Esophagus squamous epithelium (tissue), 5 donors: ENCODE results near the gene C1orf210. TPM values are rescaled to one million over a fixed set of nuclear protein-coding genes. Genes with fewer than 3 reads are reported as not detected.

Experiments used
- DNase-seq: peaks from one replicate; lab custom pipeline; 2025; lab: John Stamatoyannopoulos, UW
- H3K27ac ChIP-seq, 4 donors: fragments of 200-600 bp; sonication (generic); one replicate each; pipeline ENCODE4 v1.5.1; 2016 to 2019; ENCODE audit warnings: mild to moderate bottlenecking in 1 of 4
- H3K27me3 ChIP-seq, 4 donors: fragments of 200-600 bp; sonication (generic); 1 replicate in 3 of 4; 2 replicates in 1 of 4; pipeline versions ENCODE4 v1.5.1 to v1.6.0; 2017 to 2021; ENCODE audit warnings: antibody characterized with exemption in 1 of 4
- H3K36me3 ChIP-seq, 3 donors: fragments of 200-600 bp; sonication (generic); one replicate each; pipeline ENCODE4 v1.5.1; 2016 to 2019
- H3K4me1 ChIP-seq, 3 donors: fragments of 200-600 bp; sonication (generic); one replicate each; pipeline ENCODE4 v1.5.1; 2017 to 2019
- H3K4me3 ChIP-seq, 4 donors: fragments of 200-600 bp; sonication (generic); 1 replicate in 3 of 4; 2 replicates in 1 of 4; pipeline ENCODE4 v1.5.1; 2016 to 2019; ENCODE audit warnings: mild to moderate bottlenecking in 2 of 4, moderate library complexity in 1 of 4
- H3K9me3 ChIP-seq, 3 donors: fragments of 200-600 bp; sonication (generic); one replicate each; pipeline ENCODE4 v1.5.1; 2016 to 2019
- CTCF ChIP-seq, 6 experiments: fragments of 450-650 bp in 4 of 6; fragments of 200-600 bp in 2 of 6; sonication (generic) in 2 of 6; IDR thresholded peaks; one replicate each; pipeline ENCODE4 v1.5.1; 2016 to 2019; ENCODE audit warnings: antibody characterized with exemption in 6 of 6, mild to moderate bottlenecking in 4 of 6, moderate library complexity in 4 of 6
- POLR2A ChIP-seq, 4 donors: fragments of 450-650 bp; IDR thresholded peaks; one replicate each; pipeline ENCODE4 v1.6.1; 2017; ENCODE audit warnings: antibody characterized with exemption in 4 of 4, mild to moderate bottlenecking in 4 of 4, moderate library complexity in 3 of 4
- WGBS, 2 donors: methylation state at CpG; one replicate each; pipeline ENCODE4 v1.1.5; 2018; 5-methylcytosine and 5-hydroxymethylcytosine counted together
- intact Hi-C: fragments of 100-400 bp; cut with DNase I; formaldehyde crosslinking; loops from one replicate; pipeline ENCODE4 v1.15.0; 2022
- total RNA-seq, 4 donors: library from RNA; depleted of rRNA; stranded (reverse); fragments of >200 nt; gene quantifications; one replicate each; pipeline ENCODE4 v1.1.0, GENCODE V29; 2016
- donor health status: DM: yes; HTN: yes; CAD: no.

Gene C1orf210
- total RNA-seq, 4 donors from 2014 or later, result 7.9 to 16.2 (median 11.4) TPM

GRCh38 chr1:43312212-43312623 is 26.8 kb upstream of the C1orf210 start:
- no peak overlapping the region for H3K27ac ChIP-seq

GRCh38 chr1:43311521-43311920 is 26.1 kb upstream of the C1orf210 start:
- H3K4me1 ChIP-seq, result no peaks in the 10 kb centered on the region
- WGBS, 2 donors, result 67 to 94% methylated on average over 2 to 5 of the region's 9 CpGs
- H3K4me3 ChIP-seq, result no peak overlapping the region
- TF ChIP-seq POLR2A (IDR thresholded peaks at IDR 0.05) (no peak), CTCF (IDR thresholded peaks at IDR 0.05) (no peak)
- H3K27ac ChIP-seq, result no peak overlapping the region
- intact Hi-C loops, result no loop called here
- no peaks in the 10 kb centered on the region for H3K9me3 ChIP-seq
- H3K36me3 ChIP-seq, result peaks cover 0 to 9% (median 0%) of the 10 kb centered on the region in 3 donors
- no peaks in the 10 kb centered on the region for H3K27me3 ChIP-seq
- DNase-seq, result no peak

More at GRCh38 chr1:43312212-43312623, 26.8 kb upstream of the C1orf210 start:
- TF ChIP-seq POLR2A (IDR thresholded peaks at IDR 0.05) (no peak), CTCF (IDR thresholded peaks at IDR 0.05) (no peak)
- H3K9me3 ChIP-seq, result no peaks in the 10 kb centered on the region
- H3K27me3 ChIP-seq, result no peaks in the 10 kb centered on the region
- no peak overlapping the region for H3K4me3 ChIP-seq
- WGBS, 2 donors, result no CpG with 5 or more reads among the region's 19 CpGs
- H3K36me3 ChIP-seq, result peaks cover 0 to 9% (median 0%) of the 10 kb centered on the region in 3 donors
- no peaks in the 10 kb centered on the region for H3K4me1 ChIP-seq
- intact Hi-C loops, result no loop called here
- DNase-seq, result no peak

GRCh38 chr1:43309405-43310025 is 24.1 kb upstream of the C1orf210 start:
- 68 to 86% methylated on average over 10 to 12 of the region's 13 CpGs for WGBS, 2 donors
- Histone ChIP-seq H3K27me3 (no peaks in the 10 kb centered on the region), H3K36me3 (peaks cover 0 to 9% (median 0%) of the 10 kb centered on the region in 3 donors), H3K27ac (no peak overlapping the region), H3K4me3 (no peak overlapping the region), H3K9me3 (no peaks in the 10 kb centered on the region), H3K4me1 (peaks cover 0 to 6% (median 0%) of the 10 kb centered on the region in 3 donors)
- intact Hi-C loops, result no loop called here
- TF ChIP-seq POLR2A (IDR thresholded peaks at IDR 0.05), result no peak
- TF ChIP-seq CTCF (IDR thresholded peaks at IDR 0.05), result no peak
- DNase-seq, result no peak

GRCh38 chr1:43308635-43309404 is 23.4 kb upstream of the C1orf210 start:
- WGBS, 2 donors, result 89 to 92% methylated on average over 13 to 14 of the region's 20 CpGs
- no peak for DNase-seq
- TF ChIP-seq POLR2A (IDR thresholded peaks at IDR 0.05) (no peak), CTCF (IDR thresholded peaks at IDR 0.05) (no peak)
- Histone ChIP-seq H3K4me1 (peaks cover 2 to 13% (median 4%) of the 10 kb centered on the region in 3 donors), H3K27ac (no peak overlapping the region), H3K9me3 (no peaks in the 10 kb centered on the region), H3K36me3 (peaks cover 0 to 9% (median 0%) of the 10 kb centered on the region in 3 donors), H3K4me3 (no peak overlapping the region), H3K27me3 (no peaks in the 10 kb centered on the region)
- intact Hi-C loops, result no loop called here
